Middle frontal gyrus (tissue), 1 donor: Measurements from ENCODE around the gene CAMTA1.

Experiments
- DNase-seq: peaks from one replicate; pipeline ENCODE4 v3.0.0-alpha.2; 2015; ENCODE audit warnings: low spot score; ENCODE audit errors: extremely low spot score

Gene CAMTA1

GRCh38 chr1:7333620-7334019, 548.4 kb downstream of the CAMTA1 start:
- DNase-seq: no peak

GRCh38 chr1:7334475-7335035, 549.3 kb downstream of the CAMTA1 start:
- no peak for DNase-seq

GRCh38 chr1:7335224-7335879, 550.1 kb downstream of the CAMTA1 start:
- DNase-seq: no peak

- no peak for DNase-seq
Observed at GRCh38 chr1:7338439-7338838, 553.2 kb downstream of the CAMTA1 start.

GRCh38 chr1:7339014-7339413, 553.8 kb downstream of the CAMTA1 start:
- DNase-seq: no peak

GRCh38 chr1:7339953-7340352, 554.7 kb downstream of the CAMTA1 start:
- DNase-seq: no peak

GRCh38 chr1:7341145-7341905, 556.1 kb downstream of the CAMTA1 start:
- no peak for DNase-seq

GRCh38 chr1:7343882-7344281, 558.6 kb downstream of the CAMTA1 start:
- DNase-seq: no peak

GRCh38 chr1:7344299-7344698, 559.0 kb downstream of the CAMTA1 start:
- DNase-seq: no peak

- DNase-seq: no peak
Observed at GRCh38 chr1:7345516-7345915, 560.3 kb downstream of the CAMTA1 start.

GRCh38 chr1:7346070-7346596, 560.9 kb downstream of the CAMTA1 start:
- no peak for DNase-seq

- DNase-seq: no peak
Observed at GRCh38 chr1:7346600-7347570, 561.6 kb downstream of the CAMTA1 start.

GRCh38 chr1:7348073-7348472, 562.8 kb downstream of the CAMTA1 start:
- DNase-seq: no peak

GRCh38 chr1:7348580-7348979, 563.3 kb downstream of the CAMTA1 start:
- DNase-seq: no peak

GRCh38 chr1:7350804-7351203, 565.5 kb downstream of the CAMTA1 start:
- no peak for DNase-seq

GRCh38 chr1:7351649-7352048, 566.4 kb downstream of the CAMTA1 start:
- no peak for DNase-seq

GRCh38 chr1:7352364-7352763, 567.1 kb downstream of the CAMTA1 start:
- no peak for DNase-seq

- DNase-seq: no peak
Observed at GRCh38 chr1:7352974-7353373, 567.7 kb downstream of the CAMTA1 start.

GRCh38 chr1:7355646-7356045, 570.4 kb downstream of the CAMTA1 start:
- DNase-seq: no peak

- DNase-seq: no peak
Observed at GRCh38 chr1:7356079-7356478, 570.8 kb downstream of the CAMTA1 start.

- DNase-seq: no peak
Observed at GRCh38 chr1:7358425-7358824, 573.2 kb downstream of the CAMTA1 start.
